SK-N-SH treated with all-trans-retinoic acid at 6 μM for 48 hours (cell line): ENCODE measurements around the gene POU6F2.

ENCODE experiments used
- CSRNP3 ChIP-seq: fragments of 250-450 bp; sonication (Bioruptor Pico); IDR thresholded peaks from 2 replicates; pipeline ENCODE4 v1.5.1; 2021; ENCODE audit warnings: mild to moderate bottlenecking, moderate library complexity
- GLIS3 ChIP-seq: fragments of 250-450 bp; sonication (Bioruptor Pico); IDR thresholded peaks from 2 replicates; pipeline ENCODE4 v1.5.0; 2020; ENCODE audit warnings: mild to moderate bottlenecking, moderate library complexity
- OSR1 ChIP-seq: fragments of 250-450 bp; sonication (Bioruptor Pico); IDR thresholded peaks from 2 replicates; pipeline ENCODE4 v1.8.0; 2022; ENCODE audit warnings: moderate library complexity, mild to moderate bottlenecking, inconsistent platforms
- PATZ1 ChIP-seq: fragments of 250-450 bp; sonication (Bioruptor Pico); IDR thresholded peaks from 2 replicates; pipeline ENCODE4 v1.8.0; 2020; ENCODE audit warnings: mild to moderate bottlenecking, moderate library complexity, borderline replicate concordance
- POU6F1 ChIP-seq: fragments of 250-450 bp; sonication (Bioruptor Pico); IDR thresholded peaks from 2 replicates; pipeline ENCODE4 v1.8.0; 2021; ENCODE audit warnings: low read depth, mild to moderate bottlenecking, moderate library complexity, borderline replicate concordance
- RARB ChIP-seq: fragments of 250-450 bp; sonication (Bioruptor Pico); IDR thresholded peaks from 2 replicates; pipeline ENCODE4 v1.8.0; 2021; ENCODE audit warnings: mild to moderate bottlenecking, moderate library complexity
- ZC3H10 ChIP-seq: fragments of 250-450 bp; sonication (Bioruptor Pico); IDR thresholded peaks from 2 replicates; pipeline ENCODE4 v1.5.1; 2021; ENCODE audit warnings: mild to moderate bottlenecking, moderate library complexity
- ZFP30 ChIP-seq: fragments of 450-650 bp; formaldehyde crosslinking; IDR thresholded peaks from 2 replicates; pipeline ENCODE4 v1.5.0; 2022; ENCODE audit warnings: mild to moderate bottlenecking, moderate library complexity
- ZNF8 ChIP-seq: fragments of 450-650 bp; formaldehyde crosslinking; IDR thresholded peaks from 2 replicates; pipeline ENCODE4 v1.5.0; 2020; ENCODE audit warnings: mild to moderate bottlenecking, moderate library complexity

GRCh38 chr7:39300276-39300675, 322.6 kb downstream of the POU6F2 start:
- TF ChIP-seq POU6F1 (CRISPR knock-in tag): no peak
- TF ChIP-seq PATZ1 (CRISPR knock-in tag): no peak
- no peak for TF ChIP-seq ZNF8 (CRISPR knock-in tag)
- no peak for TF ChIP-seq ZC3H10 (CRISPR knock-in tag)
- TF ChIP-seq OSR1 (CRISPR knock-in tag): no peak
- no peak for TF ChIP-seq CSRNP3 (CRISPR knock-in tag)
- no peak for TF ChIP-seq RARB (CRISPR knock-in tag)
- no peak for TF ChIP-seq ZFP30 (CRISPR knock-in tag)
- no peak for TF ChIP-seq GLIS3 (CRISPR knock-in tag)
